ENCODE data around the gene SLC7A8.

DNA sequence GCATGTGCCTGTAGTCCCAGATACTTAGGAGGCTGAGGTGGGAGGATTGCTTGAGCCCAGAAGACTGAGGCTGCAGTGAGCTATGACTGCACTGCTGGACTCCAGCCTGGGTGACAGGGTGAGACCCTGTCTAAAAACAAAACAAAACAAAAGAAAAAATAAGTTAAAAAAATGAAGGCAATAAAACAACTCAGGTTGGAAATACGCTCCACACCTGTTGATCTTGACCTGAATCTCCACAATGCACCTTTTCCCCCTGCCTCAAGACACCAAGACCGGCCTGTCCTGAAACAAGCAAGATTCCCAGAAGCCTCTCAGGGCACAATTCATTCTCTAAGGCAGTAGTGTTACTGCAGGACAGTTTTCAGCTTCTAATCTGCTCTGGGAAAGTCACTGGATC lies 43.6 kb downstream of the SLC7A8 start:
- TF ChIP-seq POLR2A (IDR thresholded peaks at IDR 0.05): no peak
- TF ChIP-seq, protein P1, sequence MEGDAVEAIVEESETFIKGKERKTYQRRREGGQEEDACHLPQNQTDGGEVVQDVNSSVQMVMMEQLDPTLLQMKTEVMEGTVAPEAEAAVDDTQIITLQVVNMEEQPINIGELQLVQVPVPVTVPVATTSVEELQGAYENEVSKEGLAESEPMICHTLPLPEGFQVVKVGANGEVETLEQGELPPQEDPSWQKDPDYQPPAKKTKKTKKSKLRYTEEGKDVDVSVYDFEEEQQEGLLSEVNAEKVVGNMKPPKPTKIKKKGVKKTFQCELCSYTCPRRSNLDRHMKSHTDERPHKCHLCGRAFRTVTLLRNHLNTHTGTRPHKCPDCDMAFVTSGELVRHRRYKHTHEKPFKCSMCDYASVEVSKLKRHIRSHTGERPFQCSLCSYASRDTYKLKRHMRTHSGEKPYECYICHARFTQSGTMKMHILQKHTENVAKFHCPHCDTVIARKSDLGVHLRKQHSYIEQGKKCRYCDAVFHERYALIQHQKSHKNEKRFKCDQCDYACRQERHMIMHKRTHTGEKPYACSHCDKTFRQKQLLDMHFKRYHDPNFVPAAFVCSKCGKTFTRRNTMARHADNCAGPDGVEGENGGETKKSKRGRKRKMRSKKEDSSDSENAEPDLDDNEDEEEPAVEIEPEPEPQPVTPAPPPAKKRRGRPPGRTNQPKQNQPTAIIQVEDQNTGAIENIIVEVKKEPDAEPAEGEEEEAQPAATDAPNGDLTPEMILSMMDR (IDR thresholded peaks at IDR 0.05): no peak
- no peak for TF ChIP-seq POLR2AphosphoS5 (IDR thresholded peaks at IDR 0.05)
